ENCODE data around the gene SGK2.
"Not testable (repeated sequence)": the region's sequence is repeated elsewhere in the genome, so short reads cannot be mapped to it uniquely, and the experiment has no call there.

SGK2 gene

DNA sequence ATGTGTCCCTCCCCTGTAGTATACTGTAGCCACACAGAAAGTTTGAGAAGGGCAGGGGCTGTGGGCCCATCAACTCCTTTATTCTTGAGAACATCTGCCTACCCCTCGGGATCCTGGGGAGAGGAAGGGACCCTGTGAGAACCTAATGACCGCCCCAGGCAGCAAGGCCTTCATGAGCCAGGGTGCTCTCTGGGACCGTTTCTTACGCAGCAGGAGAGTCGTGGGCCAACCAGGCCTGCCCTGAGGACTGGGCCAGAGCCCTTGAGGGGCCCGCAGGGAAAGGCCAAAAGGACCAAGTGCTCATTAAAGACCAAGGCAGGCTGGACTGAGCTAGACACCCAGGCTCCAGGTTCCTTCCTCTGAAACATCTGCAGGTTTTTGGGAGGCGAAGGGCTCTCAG lies 5.2 kb downstream of the SGK2 start:
- DNase-seq (ENCODE audit: low read depth) = no peak

DNA sequence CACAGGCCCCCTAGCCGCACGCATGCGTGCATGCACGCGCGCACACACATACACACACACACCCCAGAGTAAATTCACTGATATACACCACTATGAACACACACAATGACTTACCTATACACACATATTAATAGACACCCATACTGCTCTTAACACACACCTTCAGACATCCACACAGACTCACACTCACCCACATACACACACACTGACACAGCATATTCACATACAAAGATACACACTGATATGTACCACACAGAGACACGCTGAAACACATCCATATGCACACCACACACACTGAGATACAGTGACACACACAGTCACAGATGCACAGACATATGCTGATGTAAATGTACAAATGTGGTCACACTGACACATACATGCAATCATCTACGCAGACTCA lies 5.6 kb downstream of the SGK2 start:
- DNase-seq (ENCODE audit: low read depth) = no peak

DNA sequence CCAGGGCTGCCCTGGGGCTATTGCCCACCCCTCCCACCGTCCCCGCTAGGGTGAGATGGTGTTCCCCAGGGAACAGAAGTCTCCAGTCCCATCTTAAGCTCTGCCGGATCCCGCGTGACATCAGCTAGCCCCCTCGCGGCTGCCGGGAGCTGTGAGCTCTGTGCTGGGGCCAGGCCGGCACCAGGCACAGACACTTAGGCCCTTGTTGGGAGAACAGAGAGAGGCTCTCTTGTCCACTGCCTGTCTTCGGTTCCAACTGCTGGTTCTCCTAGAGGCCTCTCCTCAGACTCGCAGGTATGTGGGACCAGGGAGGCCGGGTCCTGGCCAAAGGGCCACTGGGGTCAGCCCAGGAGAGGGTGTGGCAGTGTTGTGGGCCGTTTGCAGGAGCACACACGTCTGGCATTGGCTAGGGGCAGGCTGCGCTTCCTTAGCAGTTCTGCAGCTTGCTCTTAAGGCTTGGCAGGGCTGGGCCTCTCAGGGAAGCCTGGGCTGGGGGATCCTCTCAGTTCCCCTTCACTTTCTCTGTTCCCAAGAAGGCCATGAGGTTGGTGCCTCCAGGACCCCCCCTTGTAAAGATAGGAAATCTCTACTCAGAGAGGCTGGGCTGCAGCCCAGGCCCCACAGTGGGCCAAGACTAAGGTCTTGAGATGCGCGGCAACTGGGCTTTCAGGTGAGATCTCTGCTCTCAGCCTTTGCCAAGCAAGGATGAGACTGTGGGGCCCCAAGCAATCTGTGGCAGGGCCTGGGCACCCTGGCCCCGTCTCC lies 6.3 kb downstream of the SGK2 start:
- no peak for DNase-seq (ENCODE audit: low read depth)

DNA sequence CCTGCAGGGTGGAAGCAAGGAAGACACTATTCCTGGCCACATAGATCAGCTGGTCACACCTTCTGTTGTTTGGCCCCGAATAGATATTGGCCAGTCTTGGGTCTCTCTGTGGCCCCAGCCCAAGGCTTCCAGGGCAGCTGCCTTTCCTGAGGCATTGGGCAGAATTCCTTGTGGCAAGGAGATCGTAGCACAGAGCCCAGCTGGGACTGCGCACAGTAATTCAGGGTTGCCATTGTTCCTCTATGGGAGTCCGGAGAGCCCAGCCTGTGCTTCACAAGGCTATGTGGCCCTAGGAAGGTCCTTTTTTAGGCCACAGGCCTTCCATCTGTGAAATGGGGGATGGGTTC lies 6.9 kb downstream of the SGK2 start:
- DNase-seq (ENCODE audit: low read depth) = no peak

DNA sequence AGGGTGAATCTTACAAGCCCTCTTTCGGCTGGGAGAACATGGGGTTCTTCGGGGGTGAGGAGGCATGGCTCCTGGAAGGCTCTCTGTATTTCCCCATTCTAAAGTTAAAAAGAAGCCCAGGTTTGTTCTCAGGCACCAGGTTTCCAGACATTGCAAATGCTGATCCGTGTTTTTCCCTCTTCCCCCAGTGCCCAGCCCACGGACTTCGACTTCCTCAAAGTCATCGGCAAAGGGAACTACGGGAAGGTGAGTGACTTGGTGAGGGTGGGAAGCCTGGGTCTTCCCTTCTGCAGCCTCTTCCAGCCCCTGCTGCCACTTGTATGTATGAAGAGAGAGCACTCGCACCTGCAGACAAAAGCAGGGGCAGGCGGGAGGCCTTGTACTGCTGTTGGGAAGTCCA lies 8.7 kb downstream of the SGK2 start:
- DNase-seq (ENCODE audit: low read depth) = no peak

DNA sequence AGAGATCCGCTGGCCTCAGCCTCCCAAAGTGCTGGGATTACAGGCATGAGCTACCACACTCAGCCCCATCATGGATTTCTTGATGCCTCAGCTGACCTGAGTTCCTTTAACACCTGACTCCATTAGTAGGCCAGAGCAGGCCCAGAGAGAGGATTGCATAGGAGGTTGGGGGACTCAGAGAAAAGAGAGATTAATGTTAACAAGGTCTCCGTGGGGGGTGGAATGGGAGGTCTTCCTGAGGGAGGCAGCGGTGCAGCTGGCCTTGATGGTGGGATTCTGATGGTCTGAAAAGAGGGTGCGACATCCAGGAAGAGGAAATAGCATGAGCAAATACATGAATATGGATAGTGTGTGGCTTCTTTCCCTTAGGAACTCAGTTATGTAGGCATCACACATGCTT lies 9.9 kb downstream of the SGK2 start:
- DNase-seq (ENCODE audit: low read depth) = no peak

DNA sequence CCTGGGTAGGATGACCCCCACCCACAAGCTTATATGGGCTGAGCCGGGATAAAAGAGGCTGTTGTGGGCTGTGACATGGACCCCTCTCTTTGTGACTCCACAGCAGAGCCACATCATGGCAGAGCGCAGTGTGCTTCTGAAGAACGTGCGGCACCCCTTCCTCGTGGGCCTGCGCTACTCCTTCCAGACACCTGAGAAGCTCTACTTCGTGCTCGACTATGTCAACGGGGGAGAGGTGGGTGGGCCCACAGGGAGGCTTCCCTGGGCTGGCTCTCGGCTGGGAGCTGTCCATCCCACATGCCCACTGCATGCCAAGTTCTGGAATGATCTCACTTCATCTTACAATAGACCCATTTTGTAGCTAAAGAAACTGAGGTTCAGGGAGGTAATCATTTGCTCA lies 10.5 kb downstream of the SGK2 start:
- no peak for DNase-seq (ENCODE audit: low read depth)

DNA sequence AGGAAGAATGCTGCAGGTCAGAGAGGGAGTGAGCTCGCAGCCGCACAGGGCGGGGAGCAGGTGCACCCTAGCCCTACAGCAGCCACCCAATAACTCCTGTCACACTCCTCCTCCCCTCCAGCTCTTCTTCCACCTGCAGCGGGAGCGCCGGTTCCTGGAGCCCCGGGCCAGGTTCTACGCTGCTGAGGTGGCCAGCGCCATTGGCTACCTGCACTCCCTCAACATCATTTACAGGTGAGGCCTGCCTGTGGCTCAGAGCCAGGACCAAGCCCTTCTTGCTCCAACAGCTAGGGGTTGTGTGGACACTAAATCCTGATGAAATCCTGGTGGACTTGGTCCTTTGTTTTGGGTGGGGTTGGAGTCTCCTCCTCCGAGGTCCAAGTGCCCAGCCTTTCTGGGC lies 11.7 kb downstream of the SGK2 start:
- no peak for DNase-seq (ENCODE audit: low read depth)

DNA sequence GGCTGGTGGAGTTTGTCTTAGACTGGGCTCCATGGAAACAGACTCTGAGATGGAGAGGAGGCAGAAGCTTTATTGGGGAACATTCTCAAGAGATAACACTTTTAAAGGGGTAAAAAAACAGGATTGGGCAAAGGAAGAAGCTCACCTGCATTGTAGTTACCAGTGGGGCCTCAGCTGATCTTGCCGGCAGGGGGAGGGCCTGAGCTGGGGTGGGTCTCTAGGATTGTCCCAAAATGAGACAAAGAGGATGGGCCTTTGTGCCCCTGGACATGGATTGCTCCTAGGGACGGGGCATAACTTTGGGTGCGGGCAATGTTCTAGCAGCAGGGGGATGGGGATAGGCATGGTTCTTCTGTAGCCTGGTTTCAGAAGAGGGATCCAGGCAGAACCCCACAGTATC lies 12.5 kb downstream of the SGK2 start:
- DNase-seq (ENCODE audit: low read depth) = no peak

DNA sequence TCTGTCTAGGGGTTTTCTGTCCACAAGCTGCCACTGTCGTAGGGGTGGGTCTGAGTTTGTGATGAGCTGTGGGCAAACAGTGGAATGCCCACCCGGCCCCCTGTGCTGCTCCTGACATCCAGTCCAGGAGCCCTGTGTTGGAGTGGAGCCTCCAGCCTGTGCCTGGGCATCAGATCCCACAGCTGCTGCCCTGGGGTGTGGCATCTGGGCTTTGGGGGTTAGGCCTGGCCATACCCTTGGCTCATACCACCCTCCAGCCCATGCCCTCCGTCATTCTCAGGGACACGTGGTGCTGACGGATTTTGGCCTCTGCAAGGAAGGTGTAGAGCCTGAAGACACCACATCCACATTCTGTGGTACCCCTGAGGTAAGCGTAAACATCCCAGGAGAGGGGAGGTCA lies 12.9 kb downstream of the SGK2 start:
- DNase-seq (ENCODE audit: low read depth) = no peak

DNA sequence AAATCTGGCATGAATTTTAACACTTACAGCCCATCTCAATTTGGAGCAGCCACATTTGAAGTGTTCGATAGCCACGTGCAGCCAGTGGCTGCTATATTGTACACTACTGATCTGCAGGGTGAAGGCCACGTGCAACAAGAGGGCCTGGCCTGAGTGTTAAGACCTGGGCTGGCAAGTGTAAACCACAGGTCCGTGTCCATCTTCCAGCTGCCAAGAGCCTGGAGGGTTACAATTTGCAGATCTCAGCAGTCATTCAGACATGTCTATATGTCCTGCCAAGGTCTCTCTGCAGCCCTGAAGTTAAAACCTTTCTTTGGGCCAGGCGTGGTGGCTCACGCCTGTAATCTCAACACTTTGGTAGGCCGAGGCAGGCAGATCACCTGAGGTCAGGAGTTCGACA lies 14.1 kb downstream of the SGK2 start:
- DNase-seq (ENCODE audit: low read depth) = no peak

DNA sequence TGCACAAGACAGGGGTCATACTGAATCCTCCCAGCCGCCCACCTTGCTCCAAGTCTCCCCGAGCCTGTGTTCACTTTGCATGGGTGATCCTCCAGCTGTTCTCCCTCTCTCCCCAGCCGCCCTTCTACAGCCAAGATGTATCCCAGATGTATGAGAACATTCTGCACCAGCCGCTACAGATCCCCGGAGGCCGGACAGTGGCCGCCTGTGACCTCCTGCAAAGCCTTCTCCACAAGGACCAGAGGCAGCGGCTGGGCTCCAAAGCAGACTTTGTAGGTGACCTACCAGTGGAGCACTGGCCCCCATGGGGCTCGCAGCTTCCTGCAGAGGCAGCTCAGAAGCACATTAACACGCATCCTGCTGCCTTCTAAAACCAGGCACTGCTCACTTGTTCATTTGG lies 17.3 kb downstream of the SGK2 start:
- no peak for DNase-seq (ENCODE audit: low read depth)

DNA sequence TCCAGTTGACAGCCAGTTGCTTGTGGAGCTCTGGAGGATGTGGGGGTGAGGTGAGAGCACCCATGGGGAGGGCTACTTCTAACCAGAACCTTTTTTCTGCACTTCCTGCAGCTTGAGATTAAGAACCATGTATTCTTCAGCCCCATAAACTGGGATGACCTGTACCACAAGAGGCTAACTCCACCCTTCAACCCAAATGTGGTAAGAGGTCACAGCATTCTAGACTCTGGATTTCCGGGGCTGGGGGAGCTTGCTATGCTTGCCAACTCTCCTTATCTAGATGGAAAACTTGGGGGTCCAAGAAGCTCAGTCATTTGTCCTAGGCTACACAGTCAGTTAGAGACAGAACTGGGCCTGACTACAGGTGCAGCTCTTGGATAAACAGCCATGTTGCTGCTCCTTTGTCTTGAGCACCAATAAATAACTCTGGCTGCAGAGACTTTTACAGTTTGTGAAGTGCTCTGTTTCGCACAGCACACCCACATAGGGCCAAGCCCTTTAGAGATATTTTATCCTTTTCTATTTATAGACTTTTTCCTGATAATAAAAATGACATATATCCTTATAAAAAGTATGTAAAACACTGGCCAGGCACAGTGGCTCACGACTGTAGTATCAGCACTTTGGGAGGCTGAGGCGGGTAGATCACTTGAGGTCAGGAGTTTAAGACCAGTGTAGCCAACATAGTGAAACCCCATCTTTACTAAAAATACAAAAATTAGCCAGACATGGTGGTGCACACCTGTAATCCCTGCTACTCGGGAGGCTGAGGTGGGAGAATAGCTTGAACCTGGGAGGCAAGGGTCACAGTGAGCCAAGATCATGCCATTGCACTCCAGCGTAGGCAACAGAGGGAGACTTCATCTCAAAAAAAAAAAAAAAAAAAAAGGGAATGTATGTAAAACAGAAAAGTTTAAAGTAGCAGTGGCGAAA lies 21.3 kb downstream of the SGK2 start:
- no peak for DNase-seq (ENCODE audit: low read depth)

DNA sequence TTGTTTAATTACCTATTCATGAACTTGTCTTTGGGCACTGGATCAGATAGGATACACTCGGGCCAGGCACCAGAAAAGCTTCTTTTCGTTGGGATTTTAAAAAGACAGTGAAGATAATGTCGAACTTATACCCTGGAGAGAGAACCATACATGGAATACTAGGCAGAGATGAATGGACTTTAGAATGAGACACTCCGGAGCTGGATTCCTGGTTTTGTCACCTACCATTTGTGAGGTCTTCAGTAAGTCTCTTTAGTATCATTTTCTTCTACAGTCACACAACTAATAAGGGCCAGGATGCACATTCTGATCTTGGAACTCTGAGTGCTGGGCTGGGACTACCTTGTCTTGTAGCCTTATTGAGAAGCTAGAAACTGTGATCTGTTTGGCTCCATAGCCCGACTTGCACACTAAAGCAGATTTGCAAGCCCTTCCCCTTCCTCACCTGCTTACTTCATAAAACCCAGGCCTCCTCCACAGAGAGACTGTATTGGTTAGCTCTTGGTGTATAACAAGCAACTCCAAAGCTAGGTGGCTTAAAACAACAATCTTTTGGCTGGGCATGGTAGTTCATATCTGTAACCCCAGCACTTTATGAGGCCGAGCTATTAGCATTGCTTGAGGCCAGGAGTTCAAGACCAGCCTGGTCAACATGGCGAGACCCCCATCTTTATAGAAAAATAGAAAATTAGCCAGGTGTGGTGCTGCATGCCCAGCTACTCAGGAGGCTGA lies 24.5 kb downstream of the SGK2 start:
- DNase-seq (ENCODE audit: low read depth) = no peak

DNA sequence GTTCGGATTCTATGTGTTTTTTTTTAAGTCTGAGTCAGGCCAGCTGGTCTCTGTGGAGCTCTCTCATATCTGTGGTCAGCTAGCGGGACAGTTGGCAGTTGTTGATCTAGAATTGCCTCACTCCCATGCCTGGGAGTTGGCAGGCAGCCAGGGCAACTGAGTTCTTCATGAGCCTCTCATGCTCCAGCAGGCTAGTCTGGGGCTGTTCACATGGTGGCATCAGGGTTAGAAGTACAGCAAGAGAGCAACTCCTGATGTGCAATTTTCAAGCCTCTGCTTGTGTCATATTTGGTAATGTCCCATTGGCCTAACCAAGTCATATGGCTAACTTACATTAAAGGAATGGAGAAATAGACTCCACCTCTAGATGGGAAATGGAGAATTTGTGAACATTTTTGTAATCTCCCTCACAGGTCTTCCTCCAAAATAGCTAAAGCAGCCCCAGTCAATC lies 25.2 kb downstream of the SGK2 start:
- DNase-seq (ENCODE audit: low read depth) = no peak

DNA sequence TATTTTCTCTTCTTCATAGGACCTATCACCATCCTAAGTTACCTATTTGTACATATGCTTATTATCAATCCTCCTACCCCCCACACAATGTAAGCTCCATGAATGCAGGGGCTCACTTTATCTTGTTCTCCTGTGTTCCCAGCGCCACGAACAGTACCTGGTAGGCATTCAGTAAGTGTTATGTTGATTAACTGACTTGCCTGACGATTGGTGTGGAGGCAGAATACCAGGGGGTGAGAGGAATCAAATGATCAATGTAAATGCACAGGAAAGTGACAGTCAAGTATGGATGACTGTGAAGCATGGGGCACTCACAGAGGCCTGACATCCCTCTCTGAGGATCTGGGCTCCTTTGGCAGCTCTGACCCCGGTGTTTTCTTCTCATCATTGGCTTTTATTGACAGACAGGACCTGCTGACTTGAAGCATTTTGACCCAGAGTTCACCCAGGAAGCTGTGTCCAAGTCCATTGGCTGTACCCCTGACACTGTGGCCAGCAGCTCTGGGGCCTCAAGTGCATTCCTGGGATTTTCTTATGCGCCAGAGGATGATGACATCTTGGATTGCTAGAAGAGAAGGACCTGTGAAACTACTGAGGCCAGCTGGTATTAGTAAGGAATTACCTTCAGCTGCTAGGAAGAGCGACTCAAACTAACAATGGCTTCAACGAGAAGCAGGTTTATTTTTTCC lies 25.8 kb downstream of the SGK2 start:
- no peak for DNase-seq (ENCODE audit: low read depth)

DNA sequence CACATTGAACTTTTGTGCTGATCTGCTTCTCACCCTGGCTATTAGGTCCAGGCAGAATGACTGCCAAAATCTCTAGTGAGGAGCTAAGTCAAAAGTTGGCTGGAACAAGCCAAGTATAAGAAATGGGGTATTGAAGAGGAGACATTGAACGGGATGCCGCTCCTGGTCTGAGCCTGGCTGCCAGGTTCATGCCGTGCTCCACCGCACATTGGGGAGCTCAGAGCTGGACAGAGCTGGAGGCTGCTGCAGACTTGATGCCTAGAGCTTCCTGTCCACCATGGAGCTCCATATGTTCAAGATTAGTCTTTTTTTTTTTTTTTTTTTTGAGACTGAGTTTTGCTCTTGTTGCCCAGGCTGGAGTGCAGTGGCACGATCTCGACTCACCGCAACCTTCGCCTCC lies 27.8 kb downstream of the SGK2 start:
- no peak for DNase-seq (ENCODE audit: low read depth)

DNA sequence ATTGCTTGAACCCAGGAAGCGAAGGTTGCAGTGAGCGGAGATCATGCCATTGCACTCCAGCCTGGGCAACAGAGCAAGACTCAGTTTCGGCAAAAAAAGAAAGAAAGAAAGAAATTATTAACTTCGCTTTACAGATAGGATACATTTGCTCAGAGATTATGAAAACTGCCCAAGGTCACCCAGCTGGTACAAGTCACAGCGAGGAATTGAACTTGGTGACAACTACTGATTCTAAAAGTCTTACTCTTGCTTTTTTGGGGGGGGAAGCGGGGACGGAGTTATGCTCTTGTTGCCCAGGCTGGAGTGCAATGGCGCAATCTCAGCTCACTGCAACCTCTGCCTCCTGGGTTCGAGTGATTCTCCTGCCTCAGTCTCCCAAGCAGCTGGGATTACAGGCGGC lies 29.7 kb downstream of the SGK2 start:
- DNase-seq (ENCODE audit: low read depth) = not testable (repeated sequence)

DNA sequence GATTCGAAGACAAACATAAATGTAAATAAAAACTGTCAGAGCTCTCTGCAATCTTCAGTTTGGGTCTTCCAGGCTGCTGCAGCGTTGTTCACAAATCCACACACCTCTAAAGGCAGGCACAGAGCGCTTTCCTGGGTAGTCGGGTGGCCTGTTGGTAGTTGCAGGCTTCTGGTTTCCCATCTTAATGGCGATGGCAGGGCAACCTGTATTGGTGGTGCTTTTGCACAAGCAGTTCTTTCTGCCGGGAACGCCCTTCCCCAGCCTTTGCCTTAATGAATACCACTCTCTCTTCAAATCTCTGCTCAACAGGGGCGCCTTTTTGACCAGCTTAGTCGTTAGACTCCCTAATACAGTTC lies 31.2 kb downstream of the SGK2 start:
- DNase-seq (ENCODE audit: low read depth) = no peak

DNA sequence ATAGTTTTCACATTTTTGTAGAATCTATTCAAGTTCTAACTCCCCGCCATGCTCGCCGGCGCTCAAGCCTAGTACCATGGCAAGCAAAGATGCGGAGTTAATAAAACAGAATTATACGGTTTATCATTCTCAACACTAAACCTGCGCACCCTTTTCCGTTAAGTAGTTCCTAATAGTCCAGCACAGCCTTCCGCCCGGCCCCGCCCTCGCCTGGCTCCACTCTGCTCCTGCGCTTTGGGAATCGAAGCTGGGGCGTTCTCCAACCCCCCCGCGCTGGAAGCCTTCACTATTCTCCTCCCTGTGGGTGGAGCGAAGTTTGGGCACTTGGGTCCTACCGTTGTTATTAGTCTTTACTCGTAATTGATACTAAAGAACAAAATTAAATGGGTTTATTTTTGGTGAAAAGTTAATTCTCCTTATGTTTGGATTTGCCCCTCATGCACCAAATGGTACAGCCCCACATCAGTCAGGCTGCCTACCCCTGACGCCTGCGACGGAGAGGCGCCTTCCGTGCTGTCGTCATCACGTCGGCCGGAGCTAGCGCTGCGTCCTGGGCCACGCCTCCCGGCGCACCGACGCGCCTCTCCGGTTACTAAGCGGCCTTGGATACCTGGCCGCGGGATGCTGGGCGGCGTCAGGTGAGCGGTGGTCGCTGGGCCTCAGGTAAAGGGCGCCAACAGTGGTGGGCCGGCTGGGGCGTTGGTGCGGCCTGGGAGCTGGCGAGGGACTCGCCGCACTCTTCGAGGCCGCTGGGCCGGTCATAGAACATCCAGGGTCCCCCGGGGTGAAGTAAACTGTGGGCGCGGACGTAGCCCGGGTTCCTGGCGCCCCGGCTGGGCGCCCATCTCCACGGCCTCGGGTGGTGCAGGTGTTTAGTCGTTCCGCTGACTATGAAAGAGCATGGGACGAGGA lies 31.8 kb downstream of the SGK2 start, which contains the start of gene IFT52:
Gene IFT52, plus strand, starts transcription at position 546 of the 912 bp plus-strand sequence. CDS start 3,762 bp downstream, outside the sequence.
- DNase-seq (ENCODE audit: low read depth) = peak; percentile 84

DNA sequence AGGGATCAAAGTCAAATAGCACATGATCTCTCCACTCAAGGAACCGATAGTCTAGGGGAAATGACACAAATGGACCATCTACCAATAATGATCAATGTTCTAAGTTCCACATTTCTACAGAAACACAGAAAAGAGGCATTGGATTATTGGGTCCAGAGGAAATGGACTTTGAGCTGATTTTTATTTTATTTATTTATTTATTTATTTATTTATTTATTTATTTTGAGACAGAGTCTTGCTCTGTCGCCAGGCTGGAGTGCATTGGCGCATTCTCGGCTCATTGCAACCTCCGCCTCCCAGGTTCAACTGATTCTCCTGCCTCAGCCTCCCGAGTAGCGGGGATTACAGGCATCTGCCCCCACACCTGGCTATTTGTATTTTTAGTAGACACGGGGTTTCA lies 43.1 kb downstream of the SGK2 start:
- not testable (repeated sequence) for DNase-seq (ENCODE audit: low read depth)

Data from stimulated activated CD4-positive, alpha-beta T cell treated with anti-CD3 and anti-CD28 coated beads, Interleukin-2, amount 100 ng/mL, for 4 hours (primary cell).